CD4-positive, alpha-beta T cell (primary cell): ENCODE results near the gene UGT3A2. TPM values are rescaled to one million over a fixed set of nuclear protein-coding genes. Genes with fewer than 3 reads are reported as not detected.

Experiments
- ATAC-seq: fragments of 200-7000 bp; cut with Tn5 transposase; one replicate; pipeline ENCODE4 v1.10.0; 2022; ENCODE audit warnings: mild to moderate bottlenecking; ENCODE audit not compliant: poor library complexity
- CTCF ChIA-PET: fragments of 350-600 bp; sonication (Branson Sonifier 250); formaldehyde crosslinking; loops from one replicate; lab custom pipeline; 2021; ENCODE audit warnings: antibody characterized with exemption, inconsistent platforms; lab: Charles Lee
- POLR2A ChIA-PET: fragments of 350-600 bp; sonication (Branson Sonifier 250); formaldehyde crosslinking; loops from one replicate; lab custom pipeline; 2021; ENCODE audit warnings: antibody characterized with exemption, inconsistent platforms; lab: Charles Lee
- DNase-seq, 14 experiments: peaks; one replicate each; pipeline ENCODE4 v3.0.0-alpha.2; 2013 to 2020; ENCODE audit warnings: mixed read lengths in 2 of 14
- H3K27ac ChIP-seq, 2 donors: one replicate each; pipeline versions ENCODE4 v1.5.1 to v1.7.0; 2013; ENCODE audit warnings: low read length in 2 of 2, low read depth in 1 of 2, mild to moderate bottlenecking in 1 of 2
- H3K27me3 ChIP-seq, 2 experiments: 1 replicate in 1 of 2; 2 replicates in 1 of 2; pipeline versions ENCODE4 v1.6.1 to v1.7.0; 2013; ENCODE audit warnings: low read length in 2 of 2, control low read depth in 1 of 2, mild to moderate bottlenecking in 1 of 2, moderate library complexity in 1 of 2; ENCODE audit not compliant: insufficient read depth in 2 of 2, control insufficient read depth in 1 of 2
- H3K36me3 ChIP-seq: one replicate; pipeline ENCODE4 v1.6.1; 2013; ENCODE audit warnings: low read length, control low read depth; ENCODE audit not compliant: insufficient read depth
- H3K4me1 ChIP-seq: one replicate; pipeline ENCODE4 v1.6.1; 2013; ENCODE audit warnings: low read length, control low read depth; ENCODE audit not compliant: insufficient read depth
- H3K4me3 ChIP-seq: one replicate; pipeline ENCODE4 v1.5.1; 2013; ENCODE audit warnings: mild to moderate bottlenecking, low read length, moderate library complexity
- H3K9me3 ChIP-seq, 2 experiments: 1 replicate in 1 of 2; 2 replicates in 1 of 2; pipeline versions ENCODE4 v1.6.1 to v1.7.0; 2013; ENCODE audit warnings: low read length in 2 of 2, mild to moderate bottlenecking in 2 of 2, control low read depth in 1 of 2, moderate library complexity in 1 of 2; ENCODE audit not compliant: control insufficient read depth in 1 of 2, insufficient read depth in 1 of 2
- H3K27ac Mint-ChIP-seq: one replicate; pipeline ENCODE4 v1.8.0; 2020; ENCODE audit warnings: mixed read lengths
- H3K27me3 Mint-ChIP-seq: one replicate; pipeline ENCODE4 v1.8.0; 2021; ENCODE audit warnings: mixed read lengths
- H3K36me3 Mint-ChIP-seq: one replicate; pipeline ENCODE4 v1.8.0; 2021; ENCODE audit warnings: low read depth, mixed read lengths
- H3K4me1 Mint-ChIP-seq: one replicate; pipeline ENCODE4 v1.8.0; 2021; ENCODE audit warnings: low read depth, mixed read lengths
- H3K4me3 Mint-ChIP-seq: one replicate; pipeline ENCODE4 v1.8.0; 2020; ENCODE audit warnings: mild to moderate bottlenecking, mixed read lengths
- H3K9me3 Mint-ChIP-seq: one replicate; pipeline ENCODE4 v1.8.0; 2020; ENCODE audit warnings: mixed read lengths
- CTCF ChIP-seq: fragments of 200-600 bp; IDR thresholded peaks from one replicate; pipeline ENCODE4 v1.8.0; 2022; ENCODE audit warnings: antibody characterized with exemption, mild to moderate bottlenecking
- intact Hi-C, 2 experiments: fragments of 100-400 bp; cut with DNase I in 1 of 2; cut with micrococcal nuclease in 1 of 2; formaldehyde crosslinking; loops; one replicate each; pipeline versions ENCODE4 v1.15.1 to v1.9.0; 2023 to 2025; cut with DNase I, micrococcal nuclease
- total RNA-seq, 174 experiments: library from RNA in 2 of 174; stranded (reverse) in 2 of 174; gene quantifications; one replicate each; pipeline ENCODE4 v1.2.3 and lab custom pipeline; 2021 to 2026

Gene UGT3A2
- total RNA-seq, 2 experiments from 2014 or later, result not detected

- DNase-seq (no peak), ATAC-seq (no peak)
- H3K4me3 ChIP-seq, result no peak overlapping the region
- no peaks in the 10 kb centered on the region for H3K36me3 Mint-ChIP-seq
- no peaks in the 10 kb centered on the region for H3K36me3 ChIP-seq
- H3K27me3 Mint-ChIP-seq, result peaks cover 17% of the 10 kb centered on the region
- H3K27me3 ChIP-seq, result no peaks in the 10 kb centered on the region
- CTCF ChIA-PET, result no interaction called here
- H3K4me3 Mint-ChIP-seq, result no peak overlapping the region
- H3K4me1 Mint-ChIP-seq, result no peaks in the 10 kb centered on the region
- POLR2A ChIA-PET, result no interaction called here
- intact Hi-C loops, result no loop called here
- H3K9me3 Mint-ChIP-seq, result peaks cover 4% of the 10 kb centered on the region
- no peaks in the 10 kb centered on the region for H3K4me1 ChIP-seq
- no peak overlapping the region for H3K27ac ChIP-seq
- peaks cover 0 to 3% of the 10 kb centered on the region in 2 experiments for H3K9me3 ChIP-seq
- no peak overlapping the region for H3K27ac Mint-ChIP-seq
- no peak for TF ChIP-seq CTCF
These were observed 36.8 kb downstream of the UGT3A2 start for GRCh38 chr5:36029914-36030313.

- no peaks in the 10 kb centered on the region for H3K27me3 ChIP-seq
- ChIA-PET POLR2A (no interaction called here), CTCF (no interaction called here)
- Mint-ChIP-seq H3K27me3 (peaks cover 20% of the 10 kb centered on the region), H3K9me3 (peaks cover 4% of the 10 kb centered on the region), H3K36me3 (no peaks in the 10 kb centered on the region), H3K4me3 (no peak overlapping the region), H3K4me1 (no peaks in the 10 kb centered on the region), H3K27ac (no peak overlapping the region)
- DNase-seq, result no peak
- intact Hi-C loops, result no loop called here
- no peaks in the 10 kb centered on the region for H3K36me3 ChIP-seq
- peaks cover 0 to 3% of the 10 kb centered on the region in 2 experiments for H3K9me3 ChIP-seq
- no peak for ATAC-seq
- H3K27ac ChIP-seq, result no peak overlapping the region
- H3K4me1 ChIP-seq, result no peaks in the 10 kb centered on the region
- no peak for TF ChIP-seq CTCF
- no peak overlapping the region for H3K4me3 ChIP-seq
These were observed 37.7 kb downstream of the UGT3A2 start for GRCh38 chr5:36028816-36029465.

- intact Hi-C loops, result loop anchor here in 1 of 2 experiments (2.0 kb wide), 1 partner anchor 53 kb away; no protein-coding TSS in a partner anchor
- peaks cover 25% of the 10 kb centered on the region for H3K27me3 Mint-ChIP-seq
These were observed 39.0 kb downstream of the UGT3A2 start for GRCh38 chr5:36027711-36028110.

More at GRCh38 chr5:36027711-36028110, 39.0 kb downstream of the UGT3A2 start:
- Mint-ChIP-seq H3K27ac (no peak overlapping the region), H3K4me1 (no peaks in the 10 kb centered on the region), H3K36me3 (no peaks in the 10 kb centered on the region), H3K4me3 (no peak overlapping the region), H3K9me3 (peaks cover 4% of the 10 kb centered on the region)
- H3K36me3 ChIP-seq, result no peaks in the 10 kb centered on the region
- CTCF ChIA-PET, result no interaction called here
- no peak for TF ChIP-seq CTCF
- H3K27me3 ChIP-seq, result no peaks in the 10 kb centered on the region
- DNase-seq (no peak), ATAC-seq (no peak)
- H3K9me3 ChIP-seq, result peaks cover 0 to 3% of the 10 kb centered on the region in 2 experiments
- H3K4me3 ChIP-seq, result no peak overlapping the region
- POLR2A ChIA-PET, result no interaction called here
- H3K27ac ChIP-seq, result no peak overlapping the region
- H3K4me1 ChIP-seq, result no peaks in the 10 kb centered on the region
